Activated B cell treated with CpG ODN at 0.5 μM for 24 hours (primary cell): ENCODE measurements around the gene SORBS1. TPM values are rescaled to one million over a fixed set of nuclear protein-coding genes. Genes with fewer than 3 reads are reported as not detected.
A peak's percentile ranks its signal among the peaks of the same experiment; 100 is the strongest.

Experiments used
- ATAC-seq: fragments of 200-7000 bp; cut with Tn5 transposase; one replicate; pipeline ENCODE4 v1.10.0; 2021; ENCODE audit warnings: low read depth, mild to moderate bottlenecking, moderate library complexity
- CTCF ChIA-PET: fragments of 350-600 bp; sonication (Branson Sonifier 250); formaldehyde crosslinking; loops from one replicate; lab custom pipeline; 2021; ENCODE audit warnings: antibody characterized with exemption; lab: Charles Lee
- POLR2A ChIA-PET: fragments of 350-600 bp; sonication (Branson Sonifier 250); formaldehyde crosslinking; loops from one replicate; lab custom pipeline; 2021; ENCODE audit warnings: antibody characterized with exemption; lab: Charles Lee
- DNase-seq: peaks from one replicate; pipeline ENCODE4 v3.0.0; 2022
- H3K27ac Mint-ChIP-seq: one replicate; pipeline ENCODE4 v1.8.0; 2020; ENCODE audit warnings: mixed read lengths
- H3K27me3 Mint-ChIP-seq: one replicate; pipeline ENCODE4 v1.8.0; 2021; ENCODE audit warnings: mixed read lengths
- H3K36me3 Mint-ChIP-seq: one replicate; pipeline ENCODE4 v1.8.0; 2021; ENCODE audit warnings: low read depth, mixed read lengths
- H3K4me1 Mint-ChIP-seq: one replicate; pipeline ENCODE4 v1.8.0; 2021; ENCODE audit warnings: mixed read lengths
- H3K4me3 Mint-ChIP-seq: one replicate; pipeline ENCODE4 v1.8.0; 2020; ENCODE audit warnings: mild to moderate bottlenecking, mixed read lengths
- H3K9me3 Mint-ChIP-seq: one replicate; pipeline ENCODE4 v1.8.0; 2020; ENCODE audit warnings: mixed read lengths
- intact Hi-C: fragments of 100-400 bp; cut with micrococcal nuclease; formaldehyde crosslinking; loops from one replicate; pipeline ENCODE4 v1.15.1; 2024
- total RNA-seq: library from RNA; stranded (reverse); gene quantifications from 2 replicates; pipeline ENCODE4 v1.2.3, GENCODE V29; 2022
- TF ChIP-seq, protein P1 (sequence below): fragments of 200-600 bp; IDR thresholded peaks from one replicate; pipeline ENCODE4 v1.8.0; 2022; ENCODE audit warnings: antibody characterized with exemption, mild to moderate bottlenecking

The SORBS1 gene
- total RNA-seq, 1 donor from 2014 or later: 0.42 TPM

DNA sequence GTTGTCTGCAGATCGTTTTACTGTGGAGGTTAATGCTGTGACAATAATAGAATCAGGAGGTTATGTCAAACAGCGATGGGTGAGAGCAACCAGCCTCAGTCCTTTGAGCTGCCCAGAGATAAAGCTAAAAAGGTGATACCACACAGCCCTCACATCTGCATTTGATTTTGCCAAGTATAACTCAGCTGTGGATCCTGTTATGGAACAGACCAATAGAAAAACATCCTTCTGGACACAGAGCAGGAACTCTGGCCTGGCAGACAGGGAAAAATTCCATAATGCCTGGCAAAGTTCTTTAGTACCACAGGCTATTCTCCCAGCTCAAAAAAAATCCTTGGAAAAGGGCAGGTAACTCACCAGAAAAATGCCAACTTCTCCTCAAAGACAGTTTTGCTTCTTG, 183.2 kb downstream of the SORBS1 start:
- Mint-ChIP-seq H3K36me3 (peaks cover 3% of the 10 kb centered on the region), H3K4me1 (no peaks in the 10 kb centered on the region), H3K9me3 (peaks cover 6% of the 10 kb centered on the region), H3K27me3 (peaks cover 23% of the 10 kb centered on the region), H3K27ac (no peak overlapping the region), H3K4me3 (no peak overlapping the region)
- no peak for ATAC-seq
- intact Hi-C loops: no loop called here
- POLR2A ChIA-PET: interaction anchor here (0.6 kb wide), 2 partner anchors 16 to 1629 kb away, joined by 3 read pairs; no protein-coding TSS in a partner anchor
- CTCF ChIA-PET: no interaction called here
- TF ChIP-seq, protein P1, sequence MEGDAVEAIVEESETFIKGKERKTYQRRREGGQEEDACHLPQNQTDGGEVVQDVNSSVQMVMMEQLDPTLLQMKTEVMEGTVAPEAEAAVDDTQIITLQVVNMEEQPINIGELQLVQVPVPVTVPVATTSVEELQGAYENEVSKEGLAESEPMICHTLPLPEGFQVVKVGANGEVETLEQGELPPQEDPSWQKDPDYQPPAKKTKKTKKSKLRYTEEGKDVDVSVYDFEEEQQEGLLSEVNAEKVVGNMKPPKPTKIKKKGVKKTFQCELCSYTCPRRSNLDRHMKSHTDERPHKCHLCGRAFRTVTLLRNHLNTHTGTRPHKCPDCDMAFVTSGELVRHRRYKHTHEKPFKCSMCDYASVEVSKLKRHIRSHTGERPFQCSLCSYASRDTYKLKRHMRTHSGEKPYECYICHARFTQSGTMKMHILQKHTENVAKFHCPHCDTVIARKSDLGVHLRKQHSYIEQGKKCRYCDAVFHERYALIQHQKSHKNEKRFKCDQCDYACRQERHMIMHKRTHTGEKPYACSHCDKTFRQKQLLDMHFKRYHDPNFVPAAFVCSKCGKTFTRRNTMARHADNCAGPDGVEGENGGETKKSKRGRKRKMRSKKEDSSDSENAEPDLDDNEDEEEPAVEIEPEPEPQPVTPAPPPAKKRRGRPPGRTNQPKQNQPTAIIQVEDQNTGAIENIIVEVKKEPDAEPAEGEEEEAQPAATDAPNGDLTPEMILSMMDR: no peak
- DNase-seq: no peak

DNA sequence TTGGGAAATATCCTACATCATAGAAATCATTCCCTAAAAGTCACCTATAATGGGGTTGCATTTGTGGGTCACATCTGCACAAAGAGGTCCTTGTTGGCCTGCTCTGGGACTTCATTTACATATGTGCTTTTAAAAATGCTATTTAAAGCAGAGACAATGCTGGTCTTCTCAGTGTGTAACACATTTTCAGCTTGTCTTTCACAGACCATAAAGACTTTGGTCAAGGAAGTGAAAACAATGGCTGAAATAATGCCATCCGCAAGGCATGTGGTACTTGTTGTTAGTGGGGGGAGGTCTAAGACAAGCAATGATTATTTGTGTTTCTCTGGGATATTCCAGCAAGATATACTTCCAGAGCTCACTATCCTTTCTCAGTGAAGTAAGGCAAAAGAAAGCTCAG, 185.8 kb downstream of the SORBS1 start:
- H3K4me3 Mint-ChIP-seq: no peak overlapping the region
- CTCF ChIA-PET: interaction anchor here (0.7 to 4.3 kb wide), 3 partner anchors 12 to 132 kb away, joined by 3 to 41 read pairs (median 3); no protein-coding TSS in a partner anchor

DNA sequence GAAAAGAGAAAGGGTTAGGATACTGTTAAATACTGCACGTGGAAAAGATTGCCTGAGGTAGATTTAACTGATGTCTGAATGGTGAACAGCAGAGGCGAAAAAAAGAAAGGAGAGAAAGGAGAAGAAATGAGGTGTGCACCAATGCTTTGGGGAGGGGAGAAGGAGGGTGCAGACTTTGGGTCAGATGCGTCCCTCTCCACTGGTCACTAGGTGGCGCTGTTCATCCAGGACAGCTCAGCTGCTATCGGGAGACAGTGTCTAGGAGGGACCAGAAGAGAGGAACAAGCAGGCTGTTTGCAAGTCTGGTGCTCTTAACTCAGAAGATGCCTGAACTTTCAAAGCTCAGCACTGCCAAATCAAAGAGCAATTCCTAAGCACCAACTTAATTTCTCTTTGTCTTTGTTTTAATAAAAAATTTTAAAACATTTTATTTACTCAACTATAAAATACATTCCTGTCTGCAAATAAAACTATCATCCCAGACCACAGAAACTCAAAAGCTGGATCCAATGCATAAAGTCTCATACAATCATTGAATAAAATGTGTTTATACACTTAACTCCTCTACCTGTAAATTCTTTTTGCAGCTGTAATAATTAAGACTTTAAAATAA, 186.5 kb downstream of the SORBS1 start:
- TF ChIP-seq, protein P1: no peak
- Mint-ChIP-seq H3K4me1 (no peaks in the 10 kb centered on the region), H3K27me3 (peaks cover 38% of the 10 kb centered on the region), H3K4me3 (no peak overlapping the region), H3K27ac (no peak overlapping the region), H3K9me3 (peaks cover 6% of the 10 kb centered on the region), H3K36me3 (peaks cover 3% of the 10 kb centered on the region)
- peak; percentile 64 for ATAC-seq
- ChIA-PET POLR2A (interaction anchor here (0.6 kb wide), 1 partner anchor 124 kb away, joined by 3 read pairs; no protein-coding TSS in a partner anchor), CTCF (interaction anchor here (0.7 to 4.3 kb wide), 6 partner anchors 11 to 131 kb away, joined by 3 to 41 read pairs (median 4); no protein-coding TSS in a partner anchor)
- intact Hi-C loops: loop anchor here (1.0 kb wide), 2 partner anchors 72 to 227 kb away; no protein-coding TSS in a partner anchor
- no peak for DNase-seq

More for the DNA sequence above, 185.8 kb downstream of the SORBS1 start:
- peaks cover 6% of the 10 kb centered on the region for H3K9me3 Mint-ChIP-seq
- peaks cover 3% of the 10 kb centered on the region for H3K36me3 Mint-ChIP-seq
- POLR2A ChIA-PET: no interaction called here
- no peaks in the 10 kb centered on the region for H3K4me1 Mint-ChIP-seq
- intact Hi-C loops: no loop called here
- peaks cover 33% of the 10 kb centered on the region for H3K27me3 Mint-ChIP-seq
- no peak overlapping the region for H3K27ac Mint-ChIP-seq
- no peak for DNase-seq
- TF ChIP-seq, protein P1: no peak
- ATAC-seq: no peak

DNA sequence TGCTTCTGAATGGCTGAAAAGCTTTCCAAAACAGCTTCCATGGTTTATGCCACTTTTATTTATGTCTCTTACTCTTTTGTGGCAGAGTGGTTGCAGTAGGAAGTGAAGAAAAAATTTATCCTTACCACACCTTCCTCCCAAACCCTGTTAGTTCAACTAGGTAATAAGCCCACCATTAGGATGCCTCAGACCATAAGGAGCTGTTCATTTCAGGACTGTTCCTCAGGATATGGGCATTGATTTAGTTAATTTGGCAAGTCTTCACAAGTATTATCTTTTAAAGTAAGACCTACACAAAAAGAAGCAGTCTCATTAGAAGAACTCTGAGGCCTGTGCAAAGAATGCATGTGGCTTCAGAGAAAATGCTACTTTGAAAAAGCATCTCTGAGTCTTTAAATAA, 187.5 kb downstream of the SORBS1 start:
- Mint-ChIP-seq H3K36me3 (peaks cover 3% of the 10 kb centered on the region), H3K27ac (no peak overlapping the region), H3K4me1 (no peaks in the 10 kb centered on the region), H3K4me3 (no peak overlapping the region), H3K27me3 (peaks cover 47% of the 10 kb centered on the region), H3K9me3 (peaks cover 6% of the 10 kb centered on the region)
- ATAC-seq (no peak), DNase-seq (no peak)
- intact Hi-C loops: loop anchor here (1.0 kb wide), 2 partner anchors 73 to 228 kb away; no protein-coding TSS in a partner anchor
- ChIA-PET CTCF (interaction anchor here (0.6 to 4.3 kb wide), 6 partner anchors 10 to 275 kb away, joined by 3 to 41 read pairs (median 4); no protein-coding TSS in a partner anchor), POLR2A (no interaction called here)
- TF ChIP-seq, protein P1: no peak

DNA sequence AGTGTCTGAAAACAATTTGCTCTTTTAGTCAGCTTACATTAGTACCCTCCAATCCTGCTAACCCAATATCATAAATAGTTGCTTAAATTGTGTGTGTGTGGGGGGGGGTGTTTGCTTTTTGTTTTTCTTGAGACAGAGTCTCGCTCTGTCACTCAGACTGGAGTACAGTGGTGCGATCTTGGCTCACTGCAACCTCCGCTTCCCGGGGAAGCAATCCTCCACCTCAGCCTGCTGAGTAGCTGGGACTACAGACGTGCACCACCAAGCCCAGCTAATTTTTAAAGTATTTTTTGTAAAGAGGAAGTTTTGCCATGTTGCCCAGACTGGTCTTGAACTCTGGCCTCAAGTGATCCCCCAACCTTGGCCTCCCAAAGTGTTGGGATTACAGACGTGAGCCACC, 196.8 kb downstream of the SORBS1 start:
- ChIA-PET POLR2A (interaction anchor here (1.5 kb wide), 1 partner anchor 69 kb away, joined by 4 read pairs; no protein-coding TSS in a partner anchor), CTCF (interaction anchor here (0.7 to 11.9 kb wide), 14 partner anchors 10 to 243 kb away, joined by 3 to 338 read pairs (median 4); partner anchors contain the start of gene PDLIM1)
- intact Hi-C loops: no loop called here
- Mint-ChIP-seq H3K9me3 (no peaks in the 10 kb centered on the region), H3K27me3 (peaks cover 8% of the 10 kb centered on the region), H3K4me1 (peaks cover 2% of the 10 kb centered on the region), H3K36me3 (no peaks in the 10 kb centered on the region), H3K27ac (no peak overlapping the region), H3K4me3 (no peak overlapping the region)
- DNase-seq: no peak
- TF ChIP-seq, protein P1: no peak
- ATAC-seq: no peak
